GM21360 (cell line): Measurements from ENCODE around the gene FUT7.

Experiments used
- ATAC-seq: cut with Tn5 transposase; IDR thresholded peaks from one replicate; pipeline ENCODE4 v1.9.1; 2021; ENCODE audit warnings: mild to moderate bottlenecking, moderate library complexity; ENCODE audit not compliant: unreplicated experiment

FUT7 gene

DNA sequence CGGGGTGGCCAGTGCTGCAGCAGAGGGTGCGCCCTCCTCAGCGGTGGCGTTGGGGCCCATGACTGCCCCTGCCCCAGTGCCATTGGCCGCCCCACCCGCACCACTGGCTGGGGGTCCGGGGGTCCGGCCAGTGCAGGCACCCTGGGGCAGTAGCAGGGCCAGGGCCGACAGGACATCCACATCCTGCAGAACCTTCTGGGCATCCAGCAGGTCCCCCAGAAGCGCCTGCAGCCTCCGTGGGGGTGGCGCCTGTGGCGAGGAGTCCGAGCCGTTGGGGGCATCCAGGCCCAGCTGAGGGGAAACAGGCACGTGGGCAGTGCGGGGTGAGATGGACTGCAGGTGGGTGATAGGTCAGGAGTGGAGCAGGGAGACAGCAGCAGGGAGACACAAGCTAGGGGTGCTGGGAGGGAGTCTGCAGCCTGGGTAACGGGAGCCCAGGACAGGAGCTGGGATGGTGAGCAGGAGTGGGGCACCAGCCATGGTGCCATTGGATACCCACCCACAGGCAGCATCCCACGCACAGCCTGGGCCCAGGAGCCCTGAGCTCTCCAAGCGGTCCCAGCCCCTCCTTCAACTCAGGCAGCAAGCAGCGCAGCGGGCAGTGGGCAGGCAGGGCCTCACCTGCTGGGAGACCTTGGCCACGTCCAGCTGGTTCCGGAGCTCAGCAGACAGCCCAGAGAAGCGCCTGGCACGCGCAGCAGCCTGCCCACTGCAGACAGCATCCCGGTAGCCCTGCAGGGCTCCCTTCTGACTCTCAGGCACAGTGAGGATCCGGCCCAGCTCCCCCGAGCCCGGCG, 10.9 kb downstream of the FUT7 start:
- no peak for ATAC-seq

DNA sequence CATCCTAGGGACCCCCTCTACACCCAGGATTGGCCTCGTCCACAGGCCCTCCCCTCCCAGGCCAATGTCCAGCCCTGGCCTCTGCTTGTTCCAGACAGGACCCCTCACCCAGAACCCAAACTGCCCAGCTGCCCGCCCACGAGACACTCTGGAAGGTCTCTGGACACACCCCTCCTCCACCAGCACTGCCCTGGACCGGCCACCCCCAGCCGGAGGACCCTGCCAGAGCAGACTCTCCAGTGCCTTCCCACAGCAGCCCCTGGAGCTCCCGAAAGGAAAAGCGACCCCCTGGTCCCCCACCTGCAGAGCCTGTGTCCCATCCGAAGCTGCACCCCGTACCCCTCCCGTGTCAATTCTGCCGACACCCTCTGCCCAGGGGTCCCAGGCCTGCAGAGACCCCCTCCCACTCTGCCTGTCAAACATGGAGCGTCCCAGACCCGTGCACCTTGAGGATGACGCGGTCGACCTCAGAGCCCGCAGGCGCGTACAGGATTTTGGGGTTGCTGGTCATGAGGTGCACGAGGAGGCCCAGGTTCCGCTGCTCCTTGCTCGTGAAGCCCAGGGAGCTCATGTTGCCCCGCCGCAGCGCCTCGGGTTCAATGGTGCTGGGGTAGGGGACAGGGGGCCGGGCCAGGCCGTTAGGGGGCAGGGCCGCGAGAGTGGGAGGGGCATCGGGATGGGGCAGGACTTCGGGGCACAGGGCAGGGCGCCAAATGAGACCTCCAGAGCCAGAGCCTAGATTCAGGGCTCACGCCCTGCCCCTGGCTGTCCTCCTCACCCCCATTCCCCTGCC, 11.8 kb downstream of the FUT7 start:
- no peak for ATAC-seq

DNA sequence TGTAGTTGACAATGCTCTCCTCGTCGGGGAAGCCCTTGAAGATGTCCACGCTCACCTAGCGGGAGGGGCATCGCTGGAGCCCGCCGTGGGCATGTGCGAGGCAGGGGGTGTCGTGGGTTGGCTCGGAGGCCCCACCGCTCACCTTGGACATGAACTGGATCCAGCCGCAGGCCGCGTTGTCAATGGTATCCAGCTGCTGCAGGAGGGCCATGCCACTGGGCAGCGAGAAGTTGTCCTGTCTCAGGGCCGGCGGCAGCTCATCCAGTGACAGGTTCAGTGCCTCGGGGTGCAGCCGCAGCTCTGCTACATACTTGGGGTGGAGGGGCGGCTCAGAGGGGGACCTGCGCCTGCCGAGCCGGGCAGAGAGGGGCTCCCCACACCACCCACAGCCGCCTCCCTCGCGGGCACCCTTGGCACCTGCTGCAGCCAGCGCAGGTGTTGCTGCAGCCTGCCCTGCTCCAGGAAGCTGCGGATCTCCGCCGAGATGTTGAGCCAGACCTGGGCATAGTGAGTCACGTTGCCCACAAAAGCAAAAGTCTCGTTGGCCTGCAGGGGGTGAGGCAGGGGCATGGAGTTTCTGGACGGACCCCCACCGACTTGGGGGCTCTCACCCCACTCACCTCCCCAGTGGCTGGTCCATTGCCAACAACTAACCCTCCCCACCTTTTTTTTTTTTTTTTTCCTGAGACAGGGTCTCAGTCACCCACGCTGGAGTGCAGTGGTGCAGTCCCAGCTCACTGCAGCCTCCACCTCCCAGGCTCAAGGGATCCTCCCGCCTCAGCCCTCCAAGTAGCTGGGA, 12.9 kb downstream of the FUT7 start:
- no peak for ATAC-seq

DNA sequence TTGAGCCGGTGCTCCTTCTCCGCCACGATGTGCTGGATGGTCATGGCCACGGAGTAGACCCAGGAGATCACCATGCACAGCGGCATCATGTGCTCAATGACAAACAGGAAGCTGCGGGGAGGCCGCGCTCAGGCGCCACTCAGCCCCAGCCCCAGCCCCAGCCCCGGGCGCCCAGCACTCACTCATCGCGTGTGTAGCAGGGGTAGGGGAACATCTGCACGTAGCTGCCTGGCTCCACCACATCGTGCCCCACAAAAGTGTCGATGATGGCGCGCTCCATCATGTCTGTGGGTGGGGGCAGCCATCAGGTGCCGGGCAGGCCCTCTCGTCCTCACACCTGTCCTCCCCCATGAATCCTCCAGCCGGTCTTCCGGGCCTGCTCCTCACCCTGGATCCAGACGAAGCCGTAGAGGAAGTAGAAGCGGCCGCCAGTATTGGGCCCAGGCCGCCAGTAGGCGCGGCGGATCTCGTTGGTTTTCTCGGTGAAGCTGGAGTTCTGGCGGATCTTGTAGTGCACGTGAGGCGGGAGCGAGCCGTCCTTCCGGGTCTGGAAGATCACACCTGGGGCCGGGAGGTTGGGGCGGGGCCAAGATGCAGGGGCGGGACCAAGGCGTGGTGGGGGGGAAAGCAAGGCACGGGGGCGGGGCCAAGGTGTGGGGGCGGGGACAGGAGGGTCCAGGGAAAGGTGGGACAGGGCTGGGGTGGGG, 13.9 kb downstream of the FUT7 start:
- ATAC-seq, result no peak

DNA sequence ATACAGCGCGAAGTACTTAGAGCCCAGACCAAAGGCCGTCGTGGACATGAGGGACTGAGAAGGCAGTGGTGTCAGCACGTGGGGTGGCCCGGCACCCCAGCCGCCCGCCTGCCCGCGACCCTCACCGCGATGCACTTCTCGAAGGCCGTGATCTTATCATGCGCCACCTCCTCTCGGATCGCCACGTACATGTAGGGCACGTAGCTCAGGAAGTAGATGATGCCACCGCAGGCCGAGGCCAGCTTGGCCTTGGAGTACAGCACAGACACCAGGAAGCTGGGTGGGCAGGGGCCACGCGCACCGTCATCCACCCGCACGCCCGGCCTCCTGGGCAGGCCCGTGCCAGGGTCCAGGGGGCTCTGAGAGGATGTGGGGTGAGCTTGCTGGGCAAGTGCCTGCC, 14.8 kb downstream of the FUT7 start:
- ATAC-seq, result no peak

DNA sequence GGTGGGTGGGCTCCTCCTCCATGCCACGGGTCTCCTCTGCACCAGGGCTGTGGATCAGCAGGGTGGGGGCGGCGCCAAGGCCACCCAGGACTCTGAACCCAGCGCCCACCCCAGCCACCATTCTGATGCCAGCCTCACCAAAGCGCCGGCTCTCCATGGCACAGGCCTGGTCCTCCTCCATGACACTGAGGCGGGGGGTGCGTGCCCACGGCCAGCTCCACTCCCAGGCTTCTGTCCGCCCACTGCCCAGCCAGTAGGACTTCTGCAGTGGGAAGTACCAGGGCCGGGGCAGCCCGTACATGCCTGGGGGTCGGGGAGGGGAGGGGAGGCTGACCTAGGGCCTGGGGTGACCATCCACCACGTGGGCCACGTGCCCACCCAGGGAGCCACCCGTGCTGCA, 15.5 kb downstream of the FUT7 start:
- no peak for ATAC-seq

DNA sequence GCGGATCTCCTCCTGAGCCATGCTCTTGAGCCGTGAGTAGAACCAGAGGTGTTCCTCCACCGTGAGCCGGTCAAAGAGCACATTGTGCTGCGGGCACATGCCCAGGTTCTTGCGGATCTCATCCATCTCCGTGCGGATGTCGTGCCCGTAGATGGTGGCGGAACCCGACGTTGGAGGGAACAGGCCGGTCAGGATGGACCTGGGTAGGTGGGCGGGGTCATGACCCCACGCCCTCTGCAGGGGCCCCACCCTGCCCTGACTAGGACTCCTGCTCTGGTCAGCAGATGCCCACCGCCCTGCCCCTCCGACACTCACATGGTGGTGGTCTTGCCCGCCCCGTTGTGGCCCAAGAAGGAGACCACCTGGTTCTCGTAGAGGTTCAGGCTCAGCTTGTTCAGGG, 15.9 kb downstream of the FUT7 start:
- ATAC-seq, result no peak

DNA sequence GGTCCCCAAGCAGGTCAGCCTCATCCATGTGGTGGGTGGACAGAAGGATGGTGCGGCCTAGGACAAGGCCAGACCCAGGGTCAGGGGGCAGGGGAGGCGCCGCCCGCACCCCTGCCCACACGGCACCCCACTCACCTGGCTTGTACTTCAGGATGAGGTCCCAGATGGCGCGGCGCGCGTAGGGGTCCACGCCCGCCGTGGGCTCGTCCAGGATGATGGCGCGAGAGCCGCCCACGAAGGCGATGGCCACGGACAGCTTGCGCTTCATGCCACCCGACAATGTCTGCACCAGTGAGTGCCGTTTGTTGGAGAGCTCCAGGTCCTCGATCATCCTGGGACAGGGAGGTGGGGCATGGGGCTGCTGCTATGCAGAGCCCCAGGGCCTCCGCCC, 16.4 kb downstream of the FUT7 start:
- ATAC-seq, result no peak

DNA sequence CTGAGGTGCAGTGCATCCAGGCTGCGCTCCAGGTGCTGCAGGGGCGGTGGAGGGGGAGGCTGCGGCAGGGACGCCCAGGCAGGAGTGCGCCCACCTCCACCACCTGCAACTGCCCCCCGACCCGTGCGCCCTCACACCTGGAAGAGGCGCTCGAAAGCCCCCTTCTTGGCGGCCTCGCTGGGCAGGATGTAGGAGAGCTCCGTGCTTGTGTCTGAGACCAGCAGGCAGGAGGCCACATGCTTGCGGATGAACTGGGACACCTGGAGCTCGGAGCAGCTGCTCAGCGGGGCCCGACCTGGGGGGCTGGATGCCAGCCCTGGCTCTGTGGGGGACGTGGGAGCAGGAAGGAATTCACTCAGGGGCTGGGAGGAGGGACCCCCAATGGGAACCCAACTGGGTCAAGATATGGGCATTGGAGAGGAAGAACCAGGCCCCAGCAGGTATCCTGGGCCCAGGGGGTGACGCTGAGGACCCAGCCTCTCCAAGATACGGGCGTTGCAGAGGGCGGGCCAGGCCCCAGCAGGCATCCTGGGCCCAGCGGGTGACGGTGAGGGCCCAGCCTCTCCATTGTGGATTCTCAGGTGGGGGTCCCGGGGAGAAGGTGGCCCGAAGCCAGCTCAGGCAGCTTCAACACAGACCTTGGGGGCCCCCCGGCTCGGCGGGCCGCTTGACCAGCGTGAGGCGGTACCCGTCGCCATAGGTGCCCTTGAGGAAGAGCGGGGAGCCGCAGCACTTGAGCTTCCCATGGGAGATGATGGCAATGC, 16.9 kb downstream of the FUT7 start:
- ATAC-seq, result no peak

DNA sequence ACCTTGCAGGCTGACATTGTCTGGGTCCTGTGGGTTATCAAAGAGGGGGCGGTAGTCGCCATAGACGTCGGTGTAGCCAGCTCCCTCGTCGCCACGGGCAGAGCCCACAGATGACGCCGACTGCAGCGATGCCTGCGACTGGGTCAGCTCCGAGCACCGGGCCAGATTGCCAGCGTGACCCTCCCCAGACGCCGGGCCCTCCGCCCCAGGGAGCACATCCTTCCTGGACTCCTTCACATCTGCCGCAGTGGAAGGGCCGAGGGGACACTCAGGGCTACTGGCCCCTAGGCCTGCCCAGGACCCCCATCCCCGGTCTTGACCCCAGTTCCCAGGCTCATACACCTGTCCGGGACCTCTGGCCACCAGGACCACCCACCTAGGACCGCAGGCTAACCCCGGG, 17.7 kb downstream of the FUT7 start:
- no peak for ATAC-seq

DNA sequence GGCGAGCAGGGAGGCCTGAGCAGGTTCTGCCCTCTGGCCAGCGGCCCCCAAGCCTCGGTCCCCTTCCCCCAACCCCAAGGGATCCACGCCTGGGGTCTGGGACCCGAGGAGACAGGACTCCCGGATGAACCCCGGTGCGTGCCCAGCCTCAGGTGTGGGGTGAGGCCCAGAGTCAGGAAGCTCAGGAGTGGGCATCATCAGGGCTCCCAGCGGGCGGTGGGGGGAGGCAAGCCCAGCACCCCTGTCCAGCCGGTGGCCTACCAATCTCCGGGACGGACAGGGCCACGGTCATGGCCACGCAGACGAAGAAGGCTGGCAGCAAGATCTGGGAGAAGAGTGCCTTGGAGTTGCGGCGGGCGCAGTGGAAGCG, 18.3 kb downstream of the FUT7 start:
- no peak for ATAC-seq

DNA sequence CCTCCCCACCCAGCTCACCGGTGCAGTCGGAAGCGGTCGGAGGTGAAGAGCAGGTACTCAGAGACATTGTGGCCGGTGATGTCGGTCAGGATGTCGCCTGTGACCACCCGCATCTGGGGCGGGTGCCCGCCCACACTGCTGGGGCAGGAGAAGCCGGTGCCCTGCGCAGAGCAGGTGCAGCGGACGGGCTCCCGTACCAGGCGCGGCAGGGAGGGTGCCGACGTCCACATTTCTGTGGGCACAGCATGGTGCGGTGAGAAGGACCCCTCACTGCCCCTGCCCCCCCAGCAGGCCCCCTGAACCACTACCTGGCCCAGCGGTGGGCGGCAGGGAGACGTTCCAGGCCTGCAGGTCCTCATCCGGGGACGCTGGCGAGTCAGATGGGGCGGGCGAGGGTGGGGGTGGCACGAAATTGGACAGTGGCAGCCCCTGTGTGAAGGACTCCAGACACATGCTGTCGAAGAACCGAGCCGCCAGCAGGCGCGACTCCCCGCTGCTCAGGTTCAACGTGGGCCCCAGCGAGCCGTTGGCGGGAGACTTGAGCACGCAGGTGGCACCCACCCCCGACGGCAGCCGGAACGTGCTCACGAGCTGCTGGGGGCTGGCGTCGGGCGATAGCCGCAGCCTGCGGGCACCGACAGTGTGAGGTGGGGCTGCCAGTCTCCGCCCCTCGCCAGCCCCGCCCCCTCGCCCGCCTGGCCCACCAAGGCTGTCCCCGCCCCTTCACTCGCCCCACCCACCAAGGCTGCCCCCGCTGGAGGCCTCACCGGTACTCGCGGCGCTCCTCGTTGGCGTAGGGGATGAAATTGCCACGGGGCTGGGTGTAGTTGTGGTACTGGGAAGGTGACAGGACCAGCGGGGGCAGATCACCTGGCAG, 19.0 kb downstream of the FUT7 start:
- no peak for ATAC-seq

DNA sequence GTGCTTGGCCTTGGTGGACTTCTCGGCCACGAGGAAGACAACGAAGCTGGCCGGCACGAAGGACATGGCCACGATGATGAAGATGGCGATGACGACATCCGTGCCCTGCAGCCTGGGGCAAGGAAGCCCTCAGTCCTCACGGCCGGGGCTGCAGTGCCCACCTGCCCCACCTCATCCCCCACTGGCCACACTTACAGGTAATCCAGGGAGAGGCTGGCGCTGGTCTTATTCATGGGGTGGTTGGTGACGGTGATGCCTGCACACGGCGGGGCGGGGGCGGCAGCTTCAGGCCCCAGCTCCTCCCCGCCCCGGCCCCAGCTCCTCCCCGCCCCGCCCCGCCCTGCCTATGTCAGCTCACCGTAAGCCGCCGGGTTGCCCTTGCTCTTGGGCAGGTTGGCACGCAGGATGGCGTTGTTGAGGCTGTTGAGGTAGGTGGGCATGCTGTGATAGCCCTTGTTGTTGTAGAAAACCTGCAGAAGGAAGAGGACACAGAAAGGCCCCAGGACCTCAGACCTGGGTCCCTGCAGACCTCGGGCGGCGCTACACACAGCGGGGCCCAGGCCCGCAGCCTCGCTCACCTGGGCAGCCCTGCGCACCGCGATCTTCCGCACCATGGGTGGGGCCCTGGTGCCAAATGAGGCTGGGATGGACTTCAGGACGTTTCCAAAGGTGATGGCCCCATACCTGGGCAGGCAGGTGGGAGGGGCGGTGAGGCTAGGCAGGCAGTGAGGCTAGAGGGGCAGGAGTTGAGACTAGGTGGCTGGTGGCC, 19.8 kb downstream of the FUT7 start:
- ATAC-seq, result no peak

DNA sequence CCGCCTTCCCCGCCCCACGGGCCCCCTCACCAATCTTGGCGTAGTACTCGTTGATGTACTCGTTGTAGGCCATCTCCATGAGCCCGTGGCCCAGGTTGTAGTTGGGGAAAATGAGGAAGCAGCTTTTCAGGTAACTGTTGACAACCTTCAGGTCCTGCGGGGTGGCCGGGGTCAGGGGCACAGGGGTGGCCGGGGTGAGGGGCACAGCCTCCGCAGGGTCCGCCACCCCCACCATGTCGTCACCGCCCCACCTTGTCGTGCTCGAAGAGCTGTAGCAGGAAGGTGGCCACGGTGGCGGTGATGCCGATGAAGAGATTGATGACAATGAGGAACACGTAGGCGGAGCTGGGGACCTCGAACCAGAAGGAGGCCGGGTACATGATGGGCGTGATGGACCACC, 20.7 kb downstream of the FUT7 start:
- ATAC-seq, result no peak

DNA sequence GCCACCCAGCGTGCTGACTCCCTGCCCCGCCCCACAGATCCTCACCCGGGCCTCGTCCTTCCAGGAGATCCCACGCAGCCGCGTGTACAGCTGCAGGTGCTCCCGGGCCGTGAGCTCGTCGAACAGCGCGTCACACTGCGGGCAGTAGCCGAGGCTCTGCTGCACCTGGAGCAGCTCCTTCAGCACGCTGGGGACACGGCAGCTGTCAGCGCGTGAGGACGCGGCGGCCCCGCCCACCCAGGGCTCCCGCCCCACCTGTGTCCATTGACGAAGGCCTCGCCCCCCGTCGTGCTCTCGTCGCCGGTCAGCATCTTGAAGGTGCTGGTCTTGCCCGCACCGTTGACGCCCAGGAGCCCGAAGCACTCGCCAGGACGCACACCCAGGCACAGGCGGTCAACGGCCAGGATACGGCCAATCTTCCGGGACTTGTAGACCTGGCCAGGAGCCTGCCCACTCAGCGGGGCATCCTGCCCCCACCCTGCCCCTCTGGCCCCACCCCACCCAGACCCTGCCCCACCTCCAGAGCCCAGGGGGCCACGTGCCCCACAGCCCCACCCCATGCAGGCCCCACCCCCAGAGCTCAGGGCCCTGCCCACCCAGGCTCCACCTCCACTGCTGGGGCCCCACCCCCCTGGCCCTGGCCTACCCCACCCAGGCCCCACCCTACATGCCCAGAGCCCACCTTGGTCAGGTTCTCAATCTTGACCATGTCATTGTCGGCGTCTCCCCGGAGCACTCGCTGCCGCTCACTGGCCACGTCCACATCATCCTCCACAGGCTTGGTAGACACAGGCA, 21.8 kb downstream of the FUT7 start:
- ATAC-seq, result no peak

DNA sequence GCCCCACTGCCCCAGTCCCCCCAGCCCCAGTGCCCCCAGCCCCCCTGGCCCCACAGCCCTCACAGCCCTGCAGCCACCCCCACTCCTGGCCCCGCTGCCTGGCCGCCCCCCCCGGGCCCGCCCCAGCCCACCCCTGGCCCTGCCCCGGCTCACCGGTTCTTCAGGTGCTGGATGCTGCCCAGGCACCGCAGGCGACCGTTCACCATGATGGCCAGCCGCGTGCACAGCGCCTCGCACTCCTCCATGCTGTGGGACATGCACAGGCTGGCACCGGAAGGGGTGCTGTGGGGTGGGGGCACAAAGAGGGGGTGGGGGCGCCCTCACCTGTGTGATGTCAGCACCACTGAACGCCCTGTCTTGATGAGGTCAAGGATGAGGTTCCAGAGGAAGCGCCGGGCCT, 22.7 kb downstream of the FUT7 start:
- no peak for ATAC-seq

DNA sequence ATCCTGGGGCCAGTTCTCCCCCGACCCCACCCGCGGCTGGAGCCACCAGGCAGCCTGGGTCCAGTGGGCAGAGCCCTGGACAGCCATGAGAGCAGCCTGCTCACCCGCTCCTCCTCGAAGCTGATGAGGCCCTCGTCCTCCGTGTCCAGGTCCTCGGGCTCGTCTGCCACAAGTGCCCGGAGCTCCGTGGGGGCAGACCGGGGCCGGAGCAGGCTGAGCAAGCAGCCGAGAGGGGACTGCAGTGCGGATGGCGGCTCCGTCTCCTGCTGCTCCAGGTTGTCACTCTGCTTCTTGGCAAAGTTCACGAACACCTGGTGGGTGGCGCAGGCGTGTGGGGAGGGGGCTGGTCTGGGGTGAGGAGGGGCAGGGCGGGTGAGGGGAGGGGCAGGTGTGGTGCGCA, 23.6 kb downstream of the FUT7 start:
- no peak for ATAC-seq

DNA sequence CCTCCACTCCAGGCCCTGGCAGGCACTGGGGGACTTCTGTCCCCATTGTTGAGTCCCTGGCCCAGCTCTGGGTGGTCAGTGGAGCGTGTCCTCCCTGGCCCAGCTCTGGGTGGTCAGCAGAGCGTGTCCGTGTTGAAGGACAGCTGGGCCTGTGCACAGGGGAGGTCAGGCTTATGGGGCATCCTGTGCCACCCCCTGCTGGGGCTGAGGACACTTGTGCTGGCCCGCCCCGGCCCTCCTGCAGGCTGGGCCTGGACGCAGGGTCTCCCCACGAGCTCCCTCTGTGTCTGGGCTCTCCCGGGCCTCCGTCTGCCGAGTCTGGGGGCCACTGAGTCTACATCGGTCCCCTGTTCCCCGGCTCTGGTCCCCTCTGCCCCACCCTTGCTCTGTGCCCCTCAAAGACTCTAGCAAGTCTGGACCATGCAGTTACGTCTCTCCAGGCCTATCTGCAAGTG, 24.0 kb downstream of the FUT7 start:
- no peak for ATAC-seq
